ENCODE results near the gene IFI27. TPM values are rescaled to one million over a fixed set of nuclear protein-coding genes. Genes with fewer than 3 reads are reported as not detected.

Gene IFI27
- polyA plus RNA-seq, 1 of the 3 experiments (the other 2 are of a cell fraction): 1.2 TPM

GRCh38 chr14:94077823-94078222 is 32.7 kb upstream of the IFI27 start:
- Histone ChIP-seq H3K4me1 (ENCODE audit: control insufficient read depth in 1 of 2, insufficient read depth in 2 of 2, low read depth in 1 of 2, low read length in 1 of 2) (peaks cover 12 to 30% of the 10 kb centered on the region in 2 experiments; a peak in 3 of 4 replicates), H3F3A (replicated peaks; ENCODE audit: insufficient read depth) (peaks cover 9% of the 10 kb centered on the region), H3K4me3 (ENCODE audit: low read depth in 2 of 2, low read length in 1 of 2) (peak overlapping the region in 1 of 2 experiments; percentile 96; a peak in 1 of 4 replicates), H3K27me3 (ENCODE audit: insufficient read depth) (no peaks in the 10 kb centered on the region), H3K9me2 (no peaks in the 10 kb centered on the region), H3K9me3 (peaks cover 18% of the 10 kb centered on the region; the same call in 1 of the 2 replicates), H3K9ac (no peak overlapping the region), H3K27ac (ENCODE audit: low read depth in 2 of 2, low read length in 1 of 2) (no peak overlapping the region), H3K79me2 (ENCODE audit: insufficient read depth) (peaks cover 89% of the 10 kb centered on the region), H3K36me3 (replicated peaks in 1 of 2; ENCODE audit: control insufficient read depth in 1 of 2, insufficient read depth in 2 of 2, low read length in 1 of 2) (peaks cover 33 to 40% of the 10 kb centered on the region in 2 experiments), H4K20me1 (ENCODE audit: insufficient read depth) (peaks cover 30% of the 10 kb centered on the region), H3K4me2 (peak overlapping the region; percentile 94; the same call in 1 of the 2 replicates), H2AFZ (ENCODE audit: low read depth) (no peak overlapping the region)
- ChIA-PET POLR2A (no interaction called here), CTCF (interaction anchor here (1.2 kb wide), 1 partner anchor 12 kb away, joined by 3 read pairs; no protein-coding TSS in a partner anchor)
- TF ChIP-seq SIN3A (IDR thresholded peaks at IDR 0.05; ENCODE audit: borderline replicate concordance, low read depth, low read length) (no peak), ELF1 (IDR thresholded peaks at IDR 0.05) (no peak), MXI1 (IDR thresholded peaks at IDR 0.05; ENCODE audit: low read depth, low read length) (no peak), PBX3 (IDR thresholded peaks at IDR 0.05) (no peak), SMC3 (IDR thresholded peaks at IDR 0.05; ENCODE audit: low read depth, low read length) (no peak), RAD21 (IDR thresholded peaks at IDR 0.05; ENCODE audit: low read length) (no peak), EP300 (IDR thresholded peaks at IDR 0.05; ENCODE audit: borderline replicate concordance in 1 of 2, low read depth in 1 of 2, low read length in 1 of 2) (no peak), IRF3 (IDR thresholded peaks at IDR 0.05; ENCODE audit: low read depth, low read length) (no peak), TEAD4 (IDR thresholded peaks at IDR 0.05; ENCODE audit: borderline replicate concordance, insufficient read depth) (no peak), RCOR1 (IDR thresholded peaks at IDR 0.05; ENCODE audit: low read length) (no peak), ZBTB33 (IDR thresholded peaks at IDR 0.05; ENCODE audit: borderline replicate concordance, low read depth) (no peak), TAF1 (IDR thresholded peaks at IDR 0.05; ENCODE audit: borderline replicate concordance, low read depth, low read length) (no peak), RXRA (IDR thresholded peaks at IDR 0.05; ENCODE audit: borderline replicate concordance, low read depth) (no peak), POLR2AphosphoS5 (IDR thresholded peaks at IDR 0.05; ENCODE audit: low read depth, low read length) (no peak), CHD2 (IDR thresholded peaks at IDR 0.05; ENCODE audit: low read length, partially characterized antibody) (no peak), RFX5 (IDR thresholded peaks at IDR 0.05; ENCODE audit: low read length) (no peak), MEF2A (IDR thresholded peaks at IDR 0.05; ENCODE audit: borderline replicate concordance, low read depth) (no peak), EZH2phosphoT487 (IDR thresholded peaks at IDR 0.05; ENCODE audit: borderline replicate concordance, low read depth) (no peak)
- TF ChIP-seq, protein P1, sequence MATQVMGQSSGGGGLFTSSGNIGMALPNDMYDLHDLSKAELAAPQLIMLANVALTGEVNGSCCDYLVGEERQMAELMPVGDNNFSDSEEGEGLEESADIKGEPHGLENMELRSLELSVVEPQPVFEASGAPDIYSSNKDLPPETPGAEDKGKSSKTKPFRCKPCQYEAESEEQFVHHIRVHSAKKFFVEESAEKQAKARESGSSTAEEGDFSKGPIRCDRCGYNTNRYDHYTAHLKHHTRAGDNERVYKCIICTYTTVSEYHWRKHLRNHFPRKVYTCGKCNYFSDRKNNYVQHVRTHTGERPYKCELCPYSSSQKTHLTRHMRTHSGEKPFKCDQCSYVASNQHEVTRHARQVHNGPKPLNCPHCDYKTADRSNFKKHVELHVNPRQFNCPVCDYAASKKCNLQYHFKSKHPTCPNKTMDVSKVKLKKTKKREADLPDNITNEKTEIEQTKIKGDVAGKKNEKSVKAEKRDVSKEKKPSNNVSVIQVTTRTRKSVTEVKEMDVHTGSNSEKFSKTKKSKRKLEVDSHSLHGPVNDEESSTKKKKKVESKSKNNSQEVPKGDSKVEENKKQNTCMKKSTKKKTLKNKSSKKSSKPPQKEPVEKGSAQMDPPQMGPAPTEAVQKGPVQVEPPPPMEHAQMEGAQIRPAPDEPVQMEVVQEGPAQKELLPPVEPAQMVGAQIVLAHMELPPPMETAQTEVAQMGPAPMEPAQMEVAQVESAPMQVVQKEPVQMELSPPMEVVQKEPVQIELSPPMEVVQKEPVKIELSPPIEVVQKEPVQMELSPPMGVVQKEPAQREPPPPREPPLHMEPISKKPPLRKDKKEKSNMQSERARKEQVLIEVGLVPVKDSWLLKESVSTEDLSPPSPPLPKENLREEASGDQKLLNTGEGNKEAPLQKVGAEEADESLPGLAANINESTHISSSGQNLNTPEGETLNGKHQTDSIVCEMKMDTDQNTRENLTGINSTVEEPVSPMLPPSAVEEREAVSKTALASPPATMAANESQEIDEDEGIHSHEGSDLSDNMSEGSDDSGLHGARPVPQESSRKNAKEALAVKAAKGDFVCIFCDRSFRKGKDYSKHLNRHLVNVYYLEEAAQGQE (IDR thresholded peaks at IDR 0.05; ENCODE audit: low read depth, low read length): no peak
- 61% methylated on average over 5 of the region's 5 CpGs for WGBS (ENCODE audit: low lambda C conversion rate)
- no peak for DNase-seq
